ENCODE measurements around the gene PKIB. TPM values are rescaled to one million over a fixed set of nuclear protein-coding genes. Genes with fewer than 3 reads are reported as not detected.

PKIB gene
- total RNA-seq, 1 experiment from 2014 or later, result 28.0 TPM

DNA sequence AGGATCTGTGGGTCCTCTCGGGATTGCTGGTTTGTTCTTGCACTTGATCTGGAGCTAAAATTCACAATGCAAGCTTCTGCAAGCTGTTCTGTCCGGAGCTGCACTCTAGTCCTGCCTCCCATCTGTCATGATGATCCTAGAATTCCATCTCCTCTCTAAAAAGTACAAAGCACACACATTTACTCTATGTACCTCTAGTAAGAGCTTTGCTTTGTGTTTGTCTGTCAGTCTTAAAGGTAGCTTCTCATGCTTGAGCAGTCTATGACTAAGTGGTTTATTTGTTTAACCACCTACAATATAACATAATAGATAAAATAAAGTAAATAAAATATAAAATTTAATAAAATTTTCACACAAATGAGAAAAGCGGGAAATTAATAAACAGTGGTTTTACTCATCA is 46.0 kb upstream of the PKIB start:
- ChIA-PET POLR2A (ENCODE audit: unreplicated experiment) (no interaction called here), CTCF (interaction anchor here (0.6 kb wide), 1 partner anchor 277 kb away, joined by 5 read pairs; no protein-coding TSS in a partner anchor)
- Histone ChIP-seq H3K9me3 (ENCODE audit: low read length) (no peaks in the 10 kb centered on the region), H3K79me2 (ENCODE audit: low read length) (no peaks in the 10 kb centered on the region), H3K9me2 (replicated peaks; ENCODE audit: low read length) (no peaks in the 10 kb centered on the region), H3K4me1 (ENCODE audit: insufficient read depth, low read length) (peaks cover 8% of the 10 kb centered on the region; the same call in 1 of the 2 replicates), H2AFZ (ENCODE audit: low read length) (no peak overlapping the region), H4K20me1 (ENCODE audit: low read length) (no peaks in the 10 kb centered on the region), H3K27me3 (ENCODE audit: low read length) (no peaks in the 10 kb centered on the region), H3F3A (ENCODE audit: low read length, unreplicated experiment) (no peaks in the 10 kb centered on the region), H3K4me3 (ENCODE audit: low read length) (no peak overlapping the region), H3K36me3 (ENCODE audit: low read depth, low read length) (no peaks in the 10 kb centered on the region), H3K4me2 (ENCODE audit: low read length) (no peak overlapping the region), H3K9ac (ENCODE audit: low read length) (no peak overlapping the region), H3K27ac (ENCODE audit: low read length) (peak overlapping the region; percentile 23; the same call in 1 of the 2 replicates)
- intact Hi-C loops (cut with micrococcal nuclease), result no loop called here
- BruUV-seq (replicated peaks), result no TSS peak
- ATAC-seq (peak; percentile 99), DNase-seq (peak; percentile 17)
- TF ChIP-seq, protein P1, sequence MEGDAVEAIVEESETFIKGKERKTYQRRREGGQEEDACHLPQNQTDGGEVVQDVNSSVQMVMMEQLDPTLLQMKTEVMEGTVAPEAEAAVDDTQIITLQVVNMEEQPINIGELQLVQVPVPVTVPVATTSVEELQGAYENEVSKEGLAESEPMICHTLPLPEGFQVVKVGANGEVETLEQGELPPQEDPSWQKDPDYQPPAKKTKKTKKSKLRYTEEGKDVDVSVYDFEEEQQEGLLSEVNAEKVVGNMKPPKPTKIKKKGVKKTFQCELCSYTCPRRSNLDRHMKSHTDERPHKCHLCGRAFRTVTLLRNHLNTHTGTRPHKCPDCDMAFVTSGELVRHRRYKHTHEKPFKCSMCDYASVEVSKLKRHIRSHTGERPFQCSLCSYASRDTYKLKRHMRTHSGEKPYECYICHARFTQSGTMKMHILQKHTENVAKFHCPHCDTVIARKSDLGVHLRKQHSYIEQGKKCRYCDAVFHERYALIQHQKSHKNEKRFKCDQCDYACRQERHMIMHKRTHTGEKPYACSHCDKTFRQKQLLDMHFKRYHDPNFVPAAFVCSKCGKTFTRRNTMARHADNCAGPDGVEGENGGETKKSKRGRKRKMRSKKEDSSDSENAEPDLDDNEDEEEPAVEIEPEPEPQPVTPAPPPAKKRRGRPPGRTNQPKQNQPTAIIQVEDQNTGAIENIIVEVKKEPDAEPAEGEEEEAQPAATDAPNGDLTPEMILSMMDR (conservative IDR thresholded peaks at IDR 0.05; ENCODE audit: low read depth, low read length), result no peak
- TF ChIP-seq EZH2phosphoT487 (IDR thresholded peaks at IDR 0.05; ENCODE audit: borderline replicate concordance, low read length) (no peak), EZH2 (IDR thresholded peaks at IDR 0.05; ENCODE audit: low read length, unreplicated experiment) (no peak)

DNA sequence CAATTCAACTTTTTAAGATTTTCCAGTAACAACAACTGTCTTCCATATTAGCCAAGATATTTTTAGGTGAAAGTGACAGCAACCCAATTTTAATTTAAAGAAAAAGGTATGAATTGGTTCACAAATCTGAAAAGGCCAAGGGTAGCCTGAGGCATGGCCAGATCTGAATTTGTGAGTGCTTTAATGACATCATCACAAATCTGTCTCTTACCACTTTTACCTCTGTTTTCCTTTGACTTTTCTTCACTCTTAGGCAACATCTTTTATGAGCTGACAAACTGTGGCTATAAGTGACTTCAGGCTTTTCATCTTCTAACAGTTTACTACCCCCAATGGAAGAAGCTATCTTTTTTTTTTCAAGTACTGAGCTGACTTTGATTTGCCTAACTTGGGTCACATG is 44.5 kb upstream of the PKIB start:
- no peaks in the 10 kb centered on the region for H3K9me2 ChIP-seq (replicated peaks; ENCODE audit: low read length)
- intact Hi-C loops (cut with micrococcal nuclease), result no loop called here
- CTCF ChIA-PET, result no interaction called here
- H3K36me3 ChIP-seq (ENCODE audit: low read depth, low read length), result no peaks in the 10 kb centered on the region
- ATAC-seq (no peak), DNase-seq (no peak)
- H3K27ac ChIP-seq (ENCODE audit: low read length), result no peak overlapping the region
- no peaks in the 10 kb centered on the region for H4K20me1 ChIP-seq (ENCODE audit: low read length)
- no peaks in the 10 kb centered on the region for H3K79me2 ChIP-seq (ENCODE audit: low read length)
- H3F3A ChIP-seq (ENCODE audit: low read length, unreplicated experiment), result no peaks in the 10 kb centered on the region
- POLR2A ChIA-PET (ENCODE audit: unreplicated experiment), result no interaction called here
- no peak overlapping the region for H2AFZ ChIP-seq (ENCODE audit: low read length)
- H3K4me2 ChIP-seq (ENCODE audit: low read length), result no peak overlapping the region
- no peak overlapping the region for H3K9ac ChIP-seq (ENCODE audit: low read length)
- TF ChIP-seq EZH2 (IDR thresholded peaks at IDR 0.05; ENCODE audit: low read length, unreplicated experiment) (no peak), EZH2phosphoT487 (IDR thresholded peaks at IDR 0.05; ENCODE audit: borderline replicate concordance, low read length) (no peak)
- TF ChIP-seq, protein P1 (conservative IDR thresholded peaks at IDR 0.05; ENCODE audit: low read depth, low read length), result no peak
- H3K27me3 ChIP-seq (ENCODE audit: low read length), result no peaks in the 10 kb centered on the region
- BruUV-seq (replicated peaks), result no TSS peak
- no peaks in the 10 kb centered on the region for H3K9me3 ChIP-seq (ENCODE audit: low read length)
- no peak overlapping the region for H3K4me3 ChIP-seq (ENCODE audit: low read length)
- peaks cover 8% of the 10 kb centered on the region; the same call in 1 of the 2 replicates for H3K4me1 ChIP-seq (ENCODE audit: insufficient read depth, low read length)

DNA sequence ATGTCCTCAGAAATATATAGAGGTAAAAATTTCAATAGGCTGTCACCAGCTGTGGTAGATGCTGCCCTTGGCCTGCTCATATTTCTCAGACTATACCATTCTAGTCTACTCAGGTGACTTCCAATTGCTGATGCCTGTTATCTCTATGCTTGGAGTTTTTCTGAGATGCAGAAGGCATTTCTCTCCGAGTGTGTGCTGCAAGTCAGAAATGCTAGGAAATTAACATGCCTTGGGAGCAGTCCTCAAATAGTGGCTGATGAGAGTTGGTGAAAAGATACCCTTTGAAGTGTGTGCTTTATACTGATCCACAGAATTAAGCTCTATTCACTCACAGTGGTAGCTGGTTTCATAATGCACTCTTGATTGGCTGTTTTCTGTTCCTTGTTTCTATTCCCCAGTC is 43.2 kb upstream of the PKIB start:
- TF ChIP-seq, protein P1 (conservative IDR thresholded peaks at IDR 0.05; ENCODE audit: low read depth, low read length), result no peak
- TF ChIP-seq EZH2 (IDR thresholded peaks at IDR 0.05; ENCODE audit: low read length, unreplicated experiment) (no peak), EZH2phosphoT487 (IDR thresholded peaks at IDR 0.05; ENCODE audit: borderline replicate concordance, low read length) (no peak)
- Histone ChIP-seq H4K20me1 (ENCODE audit: low read length) (no peaks in the 10 kb centered on the region), H3K9ac (ENCODE audit: low read length) (no peak overlapping the region), H3K4me3 (ENCODE audit: low read length) (no peak overlapping the region), H3K36me3 (ENCODE audit: low read depth, low read length) (no peaks in the 10 kb centered on the region), H3K27ac (ENCODE audit: low read length) (no peak overlapping the region), H3K79me2 (ENCODE audit: low read length) (no peaks in the 10 kb centered on the region), H3K9me3 (ENCODE audit: low read length) (no peaks in the 10 kb centered on the region), H3K27me3 (ENCODE audit: low read length) (no peaks in the 10 kb centered on the region), H3K9me2 (replicated peaks; ENCODE audit: low read length) (no peaks in the 10 kb centered on the region), H2AFZ (ENCODE audit: low read length) (no peak overlapping the region), H3F3A (ENCODE audit: low read length, unreplicated experiment) (no peaks in the 10 kb centered on the region), H3K4me1 (ENCODE audit: insufficient read depth, low read length) (peaks cover 8% of the 10 kb centered on the region; the same call in 1 of the 2 replicates), H3K4me2 (ENCODE audit: low read length) (no peak overlapping the region)
- BruUV-seq (replicated peaks), result no TSS peak
- intact Hi-C loops (cut with micrococcal nuclease), result no loop called here
- ChIA-PET POLR2A (ENCODE audit: unreplicated experiment) (no interaction called here), CTCF (no interaction called here)
- DNase-seq, result no peak
- no peak for ATAC-seq
